HG02981 (cell line): ENCODE results near the gene XIRP1.
"Not testable (repeated sequence)": the region's sequence is repeated elsewhere in the genome, so short reads cannot be mapped to it uniquely, and the experiment has no call there.

Experiments used
- ATAC-seq: cut with Tn5 transposase; IDR thresholded peaks from one replicate; pipeline ENCODE4 v1.9.1; 2021; ENCODE audit warnings: mild to moderate bottlenecking, moderate library complexity; ENCODE audit not compliant: unreplicated experiment

XIRP1 gene, protein sequence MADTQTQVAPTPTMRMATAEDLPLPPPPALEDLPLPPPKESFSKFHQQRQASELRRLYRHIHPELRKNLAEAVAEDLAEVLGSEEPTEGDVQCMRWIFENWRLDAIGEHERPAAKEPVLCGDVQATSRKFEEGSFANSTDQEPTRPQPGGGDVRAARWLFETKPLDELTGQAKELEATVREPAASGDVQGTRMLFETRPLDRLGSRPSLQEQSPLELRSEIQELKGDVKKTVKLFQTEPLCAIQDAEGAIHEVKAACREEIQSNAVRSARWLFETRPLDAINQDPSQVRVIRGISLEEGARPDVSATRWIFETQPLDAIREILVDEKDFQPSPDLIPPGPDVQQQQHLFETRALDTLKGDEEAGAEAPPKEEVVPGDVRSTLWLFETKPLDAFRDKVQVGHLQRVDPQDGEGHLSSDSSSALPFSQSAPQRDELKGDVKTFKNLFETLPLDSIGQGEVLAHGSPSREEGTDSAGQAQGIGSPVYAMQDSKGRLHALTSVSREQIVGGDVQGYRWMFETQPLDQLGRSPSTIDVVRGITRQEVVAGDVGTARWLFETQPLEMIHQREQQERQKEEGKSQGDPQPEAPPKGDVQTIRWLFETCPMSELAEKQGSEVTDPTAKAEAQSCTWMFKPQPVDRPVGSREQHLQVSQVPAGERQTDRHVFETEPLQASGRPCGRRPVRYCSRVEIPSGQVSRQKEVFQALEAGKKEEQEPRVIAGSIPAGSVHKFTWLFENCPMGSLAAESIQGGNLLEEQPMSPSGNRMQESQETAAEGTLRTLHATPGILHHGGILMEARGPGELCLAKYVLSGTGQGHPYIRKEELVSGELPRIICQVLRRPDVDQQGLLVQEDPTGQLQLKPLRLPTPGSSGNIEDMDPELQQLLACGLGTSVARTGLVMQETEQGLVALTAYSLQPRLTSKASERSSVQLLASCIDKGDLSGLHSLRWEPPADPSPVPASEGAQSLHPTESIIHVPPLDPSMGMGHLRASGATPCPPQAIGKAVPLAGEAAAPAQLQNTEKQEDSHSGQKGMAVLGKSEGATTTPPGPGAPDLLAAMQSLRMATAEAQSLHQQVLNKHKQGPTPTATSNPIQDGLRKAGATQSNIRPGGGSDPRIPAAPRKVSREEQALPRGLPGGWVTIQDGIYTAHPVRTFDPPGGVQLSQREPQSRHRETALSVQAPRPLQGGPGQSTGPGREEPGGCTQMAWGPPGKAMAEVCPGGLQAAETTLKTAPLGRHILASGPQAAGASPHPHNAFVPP (N-terminal part only)

DNA sequence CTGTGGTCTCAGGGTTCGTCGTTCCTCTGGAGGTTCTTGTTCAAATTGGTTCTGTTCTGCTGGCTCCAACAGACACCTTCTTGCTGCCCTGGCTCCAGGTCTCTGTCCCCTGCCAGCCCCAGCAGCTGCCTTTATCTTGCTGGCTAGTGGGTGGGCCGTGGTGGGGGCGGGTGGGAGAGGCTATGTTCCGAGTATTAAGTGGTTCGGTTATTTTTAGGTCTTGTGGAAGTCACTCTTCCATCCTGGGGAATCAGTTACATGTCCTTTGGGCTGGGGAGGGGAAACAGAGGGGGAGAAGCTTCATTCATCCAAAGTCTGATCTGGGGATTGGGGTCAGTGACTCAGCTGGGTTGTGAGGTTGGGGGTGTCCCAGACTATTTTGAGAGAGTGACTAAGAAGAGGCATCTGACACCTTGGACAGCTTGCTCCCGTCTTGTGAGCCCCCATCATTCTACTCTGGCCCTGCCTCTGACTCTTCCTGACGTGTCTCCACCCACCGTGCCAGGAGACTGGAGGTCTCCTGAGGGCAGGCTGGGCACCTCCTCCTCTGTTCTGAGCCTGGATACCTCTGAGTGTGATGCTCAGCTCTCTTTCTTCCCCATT is at the start of gene XIRP1:
Gene XIRP1, minus strand, starts transcription at position 106 of the 603 bp plus-strand sequence. CDS start 3,150 bp downstream, outside the sequence.
- ATAC-seq: no peak

DNA sequence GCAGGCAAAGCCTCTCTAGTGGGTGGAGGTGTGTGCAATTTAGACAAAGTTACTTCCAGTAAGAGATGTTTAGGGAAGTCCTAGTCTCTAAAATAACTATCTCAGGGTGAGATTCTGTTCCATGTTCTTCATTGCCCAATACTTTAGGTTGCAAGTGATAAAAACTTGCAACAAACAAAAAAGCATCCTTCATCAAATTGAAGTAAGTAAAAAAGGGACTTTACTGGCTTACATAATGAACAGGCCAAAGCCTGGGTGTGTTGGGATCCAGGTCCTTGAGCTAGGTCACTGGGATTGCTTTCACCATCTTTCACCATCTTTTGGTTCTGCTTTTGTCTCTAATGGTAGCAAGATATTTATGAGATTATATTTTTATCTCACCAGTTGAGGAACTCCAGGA is 49.2 kb upstream of the XIRP1 start:
- ATAC-seq: no peak

DNA sequence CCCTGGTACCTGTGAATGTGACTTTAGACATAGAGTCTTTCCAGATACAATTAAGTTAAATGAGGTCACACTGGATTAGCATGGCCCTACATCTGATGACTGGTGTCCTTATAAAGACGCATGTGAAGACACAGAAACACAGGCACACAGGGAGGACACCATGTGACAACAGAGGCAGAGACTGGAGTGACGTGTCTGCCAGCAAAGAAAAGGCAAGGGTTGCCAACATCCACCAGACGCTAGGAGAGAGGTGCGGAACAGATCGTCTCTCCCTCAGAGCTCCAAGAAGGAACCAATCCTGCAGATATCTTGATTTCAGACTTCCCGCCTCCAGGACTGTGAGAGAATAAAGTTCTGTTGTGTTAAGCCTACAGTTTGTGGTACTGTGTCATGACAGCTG is 44.6 kb upstream of the XIRP1 start:
- no peak for ATAC-seq

DNA sequence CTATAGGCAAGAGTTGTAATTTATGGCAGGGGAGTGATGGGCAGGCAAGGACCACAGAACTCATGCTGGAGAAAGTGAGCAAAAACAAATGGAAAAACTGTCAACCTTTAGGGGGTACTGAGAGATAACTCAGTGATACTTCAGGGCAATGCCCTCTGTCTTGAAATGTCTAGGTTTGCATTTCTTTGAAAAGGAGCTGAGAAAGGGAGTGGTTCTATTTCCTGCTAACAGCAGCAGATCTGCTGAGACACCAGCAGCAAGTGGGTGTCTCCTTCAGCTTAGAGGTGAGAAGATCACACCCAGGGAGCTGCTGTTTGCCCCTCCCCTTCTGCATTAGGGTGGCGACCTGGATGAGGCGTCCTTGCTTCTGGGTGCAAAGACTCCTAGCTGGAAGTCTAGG is 42.3 kb upstream of the XIRP1 start:
- ATAC-seq: no peak

DNA sequence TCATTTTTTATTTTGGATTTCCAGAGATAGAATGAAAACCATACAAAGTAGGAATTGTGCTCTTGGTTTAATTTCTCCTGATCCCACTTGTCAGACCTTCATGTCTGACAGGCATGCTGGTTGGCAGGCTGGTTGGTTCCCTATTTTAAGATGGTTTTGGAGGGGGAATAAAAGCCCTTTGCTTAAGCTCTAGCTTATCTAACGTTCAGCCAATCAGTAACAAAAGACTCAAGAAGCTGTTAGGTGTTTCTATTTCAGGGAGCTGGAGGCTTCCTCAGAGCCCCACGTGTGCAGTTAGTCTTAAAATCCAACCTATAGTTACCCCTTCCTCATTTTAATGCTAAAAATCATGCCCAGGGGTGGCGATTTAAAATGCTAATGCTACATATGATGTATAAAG is 40.5 kb upstream of the XIRP1 start:
- ATAC-seq: no peak

DNA sequence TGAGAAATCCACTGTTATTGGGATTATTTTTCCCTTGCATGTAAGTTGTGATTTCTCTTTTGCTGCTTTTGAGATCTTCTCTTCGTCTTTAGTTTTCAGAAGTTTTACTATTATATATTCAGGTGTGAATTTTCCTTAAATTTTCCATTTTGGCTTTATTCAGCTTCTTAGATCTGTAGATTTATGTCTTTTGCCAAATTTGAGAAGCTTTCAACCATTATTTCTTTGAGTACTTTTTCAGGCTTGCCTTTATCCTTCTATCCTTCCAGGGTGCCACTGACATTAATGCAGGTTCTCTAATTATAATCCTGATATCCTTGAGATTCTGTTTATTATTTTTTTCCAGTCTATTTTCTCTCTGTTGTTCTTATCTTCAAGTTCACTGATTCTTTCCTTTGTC is 38.1 kb upstream of the XIRP1 start:
- ATAC-seq: no peak

DNA sequence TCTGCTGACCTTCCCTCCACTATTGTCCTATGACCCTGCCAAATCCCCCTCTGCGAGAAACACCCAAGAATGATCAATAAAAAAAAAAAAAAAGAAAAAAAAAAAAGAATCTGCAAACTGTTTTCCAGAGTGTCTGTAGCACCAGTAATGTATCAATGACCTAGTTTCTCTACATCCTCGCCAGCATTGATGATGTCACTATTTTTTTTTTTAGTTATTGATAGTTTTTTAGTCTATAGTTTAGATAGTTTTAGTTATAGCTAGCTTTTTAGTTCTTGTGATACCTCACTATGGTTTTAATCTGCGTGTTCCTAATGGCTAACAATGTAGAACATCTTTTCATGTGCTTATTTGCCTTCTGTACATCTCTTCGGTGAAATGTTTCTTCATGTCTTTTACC is 36.1 kb upstream of the XIRP1 start:
- ATAC-seq: no peak

DNA sequence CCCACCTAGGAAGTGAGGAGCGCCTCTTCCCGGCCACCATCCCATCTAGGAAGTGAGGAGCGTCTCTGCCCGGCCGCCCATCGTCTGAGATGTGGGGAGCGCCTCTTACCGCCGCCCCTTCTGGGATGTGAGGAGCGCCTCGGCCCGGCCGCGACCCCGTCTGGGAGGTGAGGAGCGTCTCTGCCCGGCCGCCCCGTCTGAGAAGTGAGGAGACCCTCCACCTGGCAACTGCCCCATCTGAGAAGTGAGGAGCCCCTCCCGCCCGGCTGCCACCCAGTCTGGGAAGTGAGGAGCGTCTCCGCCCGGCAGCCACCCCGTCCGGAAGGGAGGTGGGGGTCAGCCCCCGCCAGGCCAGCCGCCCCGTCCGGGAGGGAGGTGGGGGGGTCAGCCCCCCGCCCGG is 35.2 kb upstream of the XIRP1 start:
- ATAC-seq: not testable (repeated sequence)

DNA sequence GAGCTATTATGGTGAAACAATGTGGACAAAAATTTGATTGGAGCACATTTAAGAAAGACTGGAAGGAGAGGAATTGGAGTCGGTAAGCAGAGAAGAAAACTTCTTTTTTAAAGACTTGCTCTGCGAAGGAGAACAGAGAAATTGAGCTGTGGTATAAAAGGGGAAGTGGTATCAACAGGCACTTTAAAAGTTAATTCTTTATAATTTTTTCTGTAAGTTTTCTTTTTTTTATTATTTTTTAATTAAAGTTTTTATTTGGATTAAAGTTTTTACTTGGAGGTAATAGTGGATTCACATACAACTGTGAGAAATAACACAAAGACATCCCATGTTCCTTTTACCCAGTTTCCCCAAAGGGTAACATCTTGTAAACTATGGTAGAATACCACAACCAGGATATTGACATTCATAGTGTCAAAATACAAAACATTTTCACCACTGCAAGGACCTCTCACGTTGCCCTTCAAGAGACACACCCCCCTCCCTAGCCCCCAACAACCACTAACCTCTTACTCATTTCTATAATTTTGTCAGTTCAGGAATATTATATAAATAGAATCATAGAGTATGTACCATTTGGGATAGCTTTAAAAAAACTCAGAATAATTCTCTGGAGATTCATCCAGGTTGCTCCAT is 33.8 kb upstream of the XIRP1 start:
- ATAC-seq: peak; percentile 83

DNA sequence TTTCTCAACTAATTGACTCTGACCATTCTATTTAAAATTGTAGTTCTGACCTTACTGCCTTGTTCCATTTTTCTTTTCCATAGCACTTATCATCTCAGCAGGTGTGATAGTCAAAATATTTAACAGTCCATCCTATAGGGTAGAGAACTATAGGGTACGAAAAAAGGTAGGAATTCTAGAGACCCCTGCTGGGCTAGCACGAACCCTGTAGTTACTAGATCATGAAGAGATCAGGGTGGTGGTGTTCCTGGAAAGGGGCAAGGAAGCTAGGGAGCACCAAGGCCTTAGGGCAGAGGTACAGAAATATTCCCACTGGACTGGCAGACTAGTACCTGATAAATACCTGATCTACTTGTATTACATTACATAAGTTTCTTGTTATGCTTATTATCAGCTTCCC is 31.9 kb upstream of the XIRP1 start:
- ATAC-seq: no peak

DNA sequence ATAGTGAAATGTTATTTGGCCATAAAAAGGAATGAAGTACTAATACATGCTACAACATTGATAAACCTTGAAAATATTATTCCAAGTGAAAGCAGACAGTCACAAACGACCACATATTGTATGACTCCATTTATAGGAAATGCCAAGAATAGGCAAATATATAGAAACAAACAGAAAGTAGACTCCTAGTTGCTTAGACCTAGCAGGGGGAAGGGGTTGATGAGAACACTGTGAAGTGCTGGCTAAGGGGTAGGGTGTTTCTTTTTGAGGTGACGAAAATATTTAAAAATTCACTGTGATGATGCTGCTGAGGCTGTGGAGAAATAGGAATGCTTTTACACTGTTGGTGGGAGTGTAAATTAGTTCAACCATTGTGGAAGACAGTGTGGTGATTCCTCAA is 30.5 kb upstream of the XIRP1 start:
- ATAC-seq: no peak

DNA sequence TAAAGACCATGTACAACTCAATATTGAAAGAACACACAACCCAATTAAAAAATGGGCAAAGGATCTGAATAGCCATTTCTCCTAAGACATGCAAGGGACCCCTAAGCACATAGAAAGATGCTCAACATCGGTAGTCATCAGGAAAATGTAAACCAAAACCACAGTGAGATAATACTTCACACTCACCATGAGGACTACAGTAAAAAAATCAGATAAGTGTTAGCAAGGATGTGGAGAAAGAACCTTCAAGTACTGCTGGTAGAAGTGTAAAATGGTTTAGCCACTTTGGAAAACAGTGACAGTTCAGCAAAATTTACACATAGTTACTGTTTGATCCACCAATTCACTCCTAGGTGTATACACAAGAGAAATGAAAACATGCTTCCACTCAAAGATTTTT is 30.1 kb upstream of the XIRP1 start:
- ATAC-seq: no peak

DNA sequence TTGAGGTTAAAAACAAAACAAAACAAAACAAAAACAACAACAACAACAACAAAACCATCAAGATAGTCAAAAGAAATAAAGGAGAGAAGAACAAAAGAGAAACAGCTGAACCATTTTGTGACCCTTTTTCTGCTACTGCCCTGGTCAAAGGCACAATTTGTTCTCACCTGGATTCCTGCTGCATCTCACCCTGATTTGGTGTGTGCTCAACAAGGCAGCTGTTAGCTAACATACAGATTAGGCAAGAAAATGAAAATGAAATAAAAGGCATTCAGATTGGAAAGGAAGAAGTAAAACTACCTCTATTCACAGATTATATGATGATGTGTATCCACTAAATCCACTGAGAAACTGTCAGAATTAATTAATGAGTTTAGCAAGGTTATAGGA is 28.7 kb upstream of the XIRP1 start:
- ATAC-seq: no peak

DNA sequence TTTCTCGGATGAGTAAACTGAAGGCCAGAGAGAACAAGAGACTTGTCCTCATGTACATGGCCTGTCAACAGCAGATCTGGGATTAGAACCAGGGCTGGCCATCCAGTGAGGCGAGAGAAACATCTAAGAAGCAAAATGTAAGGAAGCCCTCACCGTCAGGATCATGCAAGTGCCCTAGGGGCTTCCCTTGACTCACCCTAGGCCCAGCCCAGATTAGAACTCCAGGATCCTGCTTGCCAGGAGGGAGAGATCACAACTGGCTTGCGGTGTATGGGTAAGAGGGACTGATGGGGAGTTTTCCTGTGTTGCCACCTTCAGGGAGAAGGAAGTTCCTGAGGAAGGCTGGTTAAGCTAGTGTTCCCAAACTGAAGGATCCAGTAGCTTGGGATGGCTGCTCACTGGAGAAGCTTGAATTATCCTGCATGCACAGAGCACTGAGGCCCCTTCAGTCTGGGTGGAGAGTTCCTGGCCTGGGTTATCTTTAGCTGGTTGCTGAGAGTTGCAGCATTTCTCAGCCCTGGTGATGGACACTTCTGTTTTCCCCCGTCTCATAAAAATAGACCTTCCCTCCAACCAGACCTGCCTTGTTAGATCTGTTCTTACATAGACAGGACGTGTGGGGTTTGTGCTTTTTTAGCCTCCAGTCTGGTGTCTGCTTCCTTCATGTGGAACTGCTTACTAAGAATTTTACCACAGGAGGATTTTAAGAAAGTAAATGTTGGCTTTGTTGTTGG is 28.2 kb upstream of the XIRP1 start:
- ATAC-seq: no peak

DNA sequence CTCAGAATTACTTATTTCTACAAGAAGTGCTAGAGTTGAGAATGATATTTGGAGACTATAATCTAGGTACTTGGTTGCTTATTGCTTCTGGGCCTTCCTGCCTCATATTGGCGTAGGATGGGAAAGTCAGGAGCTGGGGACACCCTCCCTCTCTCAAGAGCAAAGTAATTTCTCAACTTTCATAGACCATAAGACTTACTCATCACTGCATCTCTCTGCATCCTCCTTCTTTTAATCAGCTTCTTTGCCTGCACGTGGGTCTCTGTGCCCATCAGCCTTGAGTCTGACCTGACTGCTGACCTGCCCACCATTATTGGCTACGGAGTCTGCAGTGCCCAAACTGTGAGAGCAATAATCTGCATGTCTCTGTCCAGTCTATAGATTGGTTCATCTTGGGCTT is 27.3 kb upstream of the XIRP1 start:
- ATAC-seq: no peak

DNA sequence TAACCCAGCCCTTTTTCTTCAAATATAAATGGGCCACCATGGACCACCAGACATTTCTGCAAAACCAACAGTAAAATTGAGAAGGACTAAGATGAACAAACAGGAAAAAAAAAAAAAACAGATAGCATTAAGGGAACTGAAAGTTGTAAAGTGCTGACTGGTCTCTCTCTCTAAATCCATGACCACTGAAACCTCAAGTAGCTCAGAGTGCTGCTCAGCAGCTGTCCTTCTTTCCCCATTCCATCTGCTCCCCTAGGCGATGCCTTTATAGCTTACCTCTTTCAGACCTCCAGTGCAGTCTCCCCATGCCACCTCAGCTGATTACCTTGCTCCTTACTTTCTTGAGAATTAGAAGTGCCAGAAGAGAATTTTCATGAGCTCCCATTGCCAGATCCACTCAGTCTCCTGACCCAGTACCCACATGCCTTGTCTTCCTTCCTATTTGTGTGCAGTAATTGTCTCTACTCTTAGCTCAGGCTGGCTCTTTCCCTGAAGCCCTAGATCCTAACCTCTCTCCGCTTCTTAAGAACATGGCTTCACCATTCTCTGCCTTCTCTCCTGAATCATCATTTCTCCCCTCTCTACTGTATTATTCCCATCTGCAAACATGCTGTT is 23.9 kb upstream of the XIRP1 start:
- ATAC-seq: peak; percentile 94

DNA sequence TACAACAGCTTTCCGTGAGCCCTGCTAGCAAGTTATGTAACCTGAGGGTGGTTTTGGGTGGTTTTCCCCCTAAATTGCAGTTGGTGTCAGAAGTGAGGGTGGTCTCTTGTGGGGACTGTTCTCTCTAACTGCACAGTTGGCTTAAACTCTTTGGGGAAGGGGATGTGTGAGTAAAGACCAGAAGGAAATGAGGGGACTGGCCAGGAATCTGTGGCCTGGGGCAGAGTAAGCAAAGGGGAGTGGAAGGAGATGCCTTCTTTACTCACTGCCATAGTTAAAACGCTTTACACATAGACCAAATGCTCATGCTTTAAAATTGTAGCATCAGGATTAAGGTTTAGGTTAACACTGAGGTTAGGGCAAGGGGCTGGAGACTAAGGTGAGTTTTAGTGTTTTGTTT is 21.2 kb upstream of the XIRP1 start:
- ATAC-seq: no peak

DNA sequence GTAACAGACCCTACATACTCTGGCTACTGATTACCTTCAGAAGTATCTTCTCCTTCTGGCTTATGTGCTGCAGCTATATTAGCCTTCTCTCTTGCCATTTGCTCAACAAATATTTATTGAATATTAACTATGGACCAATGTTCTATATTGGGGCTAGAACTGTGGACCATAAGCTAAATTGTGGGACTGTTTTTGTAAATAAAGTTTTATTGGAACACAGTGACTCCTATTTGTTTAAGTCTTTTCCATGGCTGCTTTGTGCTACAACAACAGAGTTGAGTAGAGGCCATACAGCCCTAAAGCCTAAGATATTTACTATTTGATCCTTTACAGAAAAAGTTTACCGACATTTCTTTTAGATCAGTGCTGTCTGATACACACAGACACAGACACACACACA is 20.3 kb upstream of the XIRP1 start:
- no peak for ATAC-seq
